NCI-H748 treated with DMSO at 0.1 percent for 48 hours (cell line): ENCODE data around the gene NCAM1.
"Not testable (repeated sequence)": the region's sequence is repeated elsewhere in the genome, so short reads cannot be mapped to it uniquely, and the experiment has no call there.

Experiments
- DNase-seq: peaks from one replicate; lab custom pipeline; 2025; lab: John Stamatoyannopoulos, UW

Gene NCAM1

GRCh38 chr11:113278925-113279324 is 317.7 kb downstream of the NCAM1 start:
- DNase-seq = no peak

GRCh38 chr11:113279591-113279990 is 318.4 kb downstream of the NCAM1 start:
- DNase-seq = no peak

GRCh38 chr11:113281052-113281725 is 320.0 kb downstream of the NCAM1 start:
- DNase-seq = no peak

- DNase-seq = no peak
Observed at GRCh38 chr11:113282898-113283437, 321.7 kb downstream of the NCAM1 start.

- no peak for DNase-seq
Observed at GRCh38 chr11:113283881-113284280, 322.7 kb downstream of the NCAM1 start.

- no peak for DNase-seq
Observed at GRCh38 chr11:113286009-113286408, 324.8 kb downstream of the NCAM1 start.

GRCh38 chr11:113286509-113287497 is 325.6 kb downstream of the NCAM1 start:
- no peak for DNase-seq

- DNase-seq = no peak
Observed at GRCh38 chr11:113287801-113288200, 326.6 kb downstream of the NCAM1 start.

- no peak for DNase-seq
Observed at GRCh38 chr11:113288286-113288863, 327.2 kb downstream of the NCAM1 start.

GRCh38 chr11:113289431-113290187 is 328.4 kb downstream of the NCAM1 start:
- DNase-seq = peak; percentile 39

- no peak for DNase-seq
Observed at GRCh38 chr11:113293936-113294335, 332.7 kb downstream of the NCAM1 start.

GRCh38 chr11:113295993-113296392 is 334.8 kb downstream of the NCAM1 start:
- no peak for DNase-seq

- no peak for DNase-seq
Observed at GRCh38 chr11:113296447-113297205, 335.4 kb downstream of the NCAM1 start.

- DNase-seq = not testable (repeated sequence)
Observed at GRCh38 chr11:113298496-113298895, 337.3 kb downstream of the NCAM1 start.

GRCh38 chr11:113304916-113305315 is 343.7 kb downstream of the NCAM1 start:
- DNase-seq = no peak

GRCh38 chr11:113305440-113306336 is 344.5 kb downstream of the NCAM1 start:
- DNase-seq = peak; percentile 12

- DNase-seq = no peak
Observed at GRCh38 chr11:113308601-113309000, 347.4 kb downstream of the NCAM1 start.

- no peak for DNase-seq
Observed at GRCh38 chr11:113311536-113311935, 350.3 kb downstream of the NCAM1 start.

- DNase-seq = no peak
Observed at GRCh38 chr11:113313601-113314000, 352.4 kb downstream of the NCAM1 start.

GRCh38 chr11:113314065-113314388 is 352.8 kb downstream of the NCAM1 start:
- no peak for DNase-seq
